ENCODE data around the gene FOXD4L1.
"Not testable (repeated sequence)": the region's sequence is repeated elsewhere in the genome, so short reads cannot be mapped to it uniquely, and the experiment has no call there.

The FOXD4L1 gene

DNA sequence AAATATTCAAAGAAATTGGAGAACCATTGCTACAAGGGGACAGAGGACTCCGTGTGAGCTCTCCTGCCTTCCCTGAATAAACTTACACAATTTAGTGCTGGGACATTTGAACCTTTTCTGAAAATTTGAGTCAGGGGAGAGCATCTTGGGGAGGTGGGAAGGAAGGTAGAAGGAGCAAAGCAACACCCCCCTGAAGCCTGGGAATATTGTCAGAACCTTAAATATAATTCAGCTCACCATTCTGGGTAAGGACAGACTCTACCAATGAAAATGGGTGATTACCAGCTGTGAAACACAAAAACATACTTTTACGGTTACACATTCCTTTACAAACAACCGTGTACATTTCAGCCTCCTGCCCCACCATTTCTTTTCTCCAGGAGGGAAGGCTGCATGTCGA, at the start of gene FOXD4L1:
Gene FOXD4L1, plus strand, starts transcription at position 301 of the 400 bp plus-strand sequence. CDS start 592 bp downstream, outside the sequence.
- DNase-seq (ENCODE audit: low spot score), result not testable (repeated sequence)

DNA sequence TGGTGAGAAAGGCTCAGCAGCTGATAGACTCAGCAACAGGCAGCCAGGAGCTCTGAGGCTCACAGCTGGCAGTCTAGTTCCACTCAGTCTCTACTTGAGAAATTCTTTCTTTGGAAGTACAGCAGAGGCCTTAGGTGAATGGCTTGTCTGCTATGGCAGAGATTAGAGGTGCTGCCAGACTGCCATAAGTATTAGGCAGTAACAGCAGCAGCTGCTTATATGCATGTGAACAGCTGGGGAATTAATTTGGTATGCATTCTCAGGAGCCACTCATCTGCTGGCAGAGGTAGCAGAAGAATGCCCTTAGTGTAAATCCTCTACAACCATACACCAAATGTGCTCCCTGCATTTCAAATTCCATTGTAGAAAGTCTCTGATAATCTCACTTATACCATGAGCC, 32.7 kb upstream of the FOXD4L1 start:
- DNase-seq (ENCODE audit: low spot score), result not testable (repeated sequence)

DNA sequence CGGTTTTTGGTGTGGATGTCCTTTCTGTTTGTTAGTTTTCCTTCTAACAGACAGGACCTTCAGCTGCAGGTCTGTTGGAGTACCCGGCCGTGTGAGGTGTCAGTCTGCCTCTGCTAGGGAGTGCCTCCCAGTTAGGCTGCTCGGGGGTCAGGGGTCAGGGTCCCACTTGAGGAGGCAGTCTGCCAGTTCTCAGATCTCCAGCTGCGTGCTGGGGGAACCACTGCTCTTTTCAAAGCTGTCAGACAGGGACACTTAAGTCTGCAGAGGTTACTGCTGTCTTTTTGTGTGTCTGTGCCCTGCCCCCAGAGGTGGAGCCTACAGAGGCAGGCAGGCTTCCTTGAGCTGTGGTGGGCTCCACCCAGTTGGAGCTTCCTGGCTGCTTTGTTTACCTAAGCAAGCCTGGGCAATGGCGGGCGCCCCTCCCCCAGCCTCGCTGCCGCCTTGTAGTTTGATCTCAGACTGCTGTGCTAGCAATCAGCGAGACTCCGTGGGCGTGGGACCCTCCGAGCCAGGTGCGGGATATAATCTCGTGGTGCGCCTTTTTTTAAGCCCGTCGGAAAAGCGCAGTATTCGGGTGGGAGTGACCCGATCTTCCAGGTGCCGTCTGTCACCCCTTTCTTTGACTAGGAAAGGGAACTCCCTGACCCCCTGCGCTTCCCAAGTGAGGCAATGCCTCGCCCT, 21.6 kb upstream of the FOXD4L1 start:
- not testable (repeated sequence) for DNase-seq (ENCODE audit: low spot score)

DNA sequence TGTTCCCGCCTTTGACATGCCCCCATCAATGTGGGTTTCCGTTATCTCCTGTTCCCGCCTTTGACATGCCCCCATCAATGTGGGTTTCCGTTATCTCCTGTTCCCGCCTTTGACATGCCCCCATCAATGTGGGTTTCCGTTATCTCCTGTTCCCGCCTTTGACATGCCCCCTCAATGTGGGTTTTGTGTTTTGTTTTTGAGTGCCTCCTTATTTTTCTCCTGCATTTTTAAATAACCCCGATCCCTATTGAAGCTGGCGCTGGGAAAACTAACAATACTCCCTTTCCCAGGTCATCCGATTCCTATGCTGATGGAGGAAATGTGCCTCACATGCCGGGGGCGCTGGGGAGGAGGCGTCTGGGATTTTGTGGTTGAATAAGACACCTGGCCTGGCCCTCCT, 1.9 kb upstream of the FOXD4L1 start:
- DNase-seq (ENCODE audit: low spot score), result not testable (repeated sequence)

DNA sequence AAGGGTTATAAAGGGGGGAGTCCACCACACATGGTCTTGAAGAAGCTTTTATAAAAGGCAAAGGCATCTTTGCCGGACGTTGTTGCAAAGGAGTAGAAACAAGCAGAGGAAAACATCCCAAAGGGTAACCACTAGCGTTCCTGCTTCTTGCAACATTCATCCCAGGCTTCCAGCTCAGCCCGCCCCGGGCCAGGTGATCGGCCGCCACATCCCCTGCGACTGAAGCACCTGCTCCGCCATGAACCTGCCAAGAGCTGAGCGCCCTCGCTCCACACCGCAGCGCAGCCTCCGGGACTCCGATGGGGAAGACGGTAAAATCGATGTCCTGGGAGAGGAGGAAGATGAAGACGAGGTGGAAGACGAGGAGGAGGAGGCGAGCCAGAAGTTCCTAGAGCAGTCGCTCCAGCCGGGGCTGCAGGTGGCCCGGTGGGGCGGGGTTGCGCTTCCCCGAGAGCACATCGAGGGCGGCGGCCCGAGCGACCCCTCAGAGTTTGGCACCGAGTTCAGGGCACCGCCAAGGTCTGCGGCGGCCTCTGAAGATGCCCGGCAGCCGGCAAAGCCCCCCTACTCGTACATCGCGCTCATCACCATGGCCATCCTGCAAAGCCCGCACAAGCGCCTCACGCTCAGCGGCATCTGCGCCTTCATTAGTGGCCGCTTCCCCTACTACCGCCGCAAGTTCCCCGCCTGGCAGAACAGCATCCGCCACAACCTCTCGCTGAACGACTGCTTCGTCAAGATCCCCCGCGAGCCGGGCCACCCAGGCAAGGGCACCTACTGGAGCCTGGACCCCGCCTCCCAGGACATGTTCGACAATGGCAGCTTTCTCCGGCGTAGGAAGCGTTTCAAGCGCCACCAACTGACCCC, 787 bp downstream of the FOXD4L1 start:
- DNase-seq (ENCODE audit: low spot score), result not testable (repeated sequence)

DNA sequence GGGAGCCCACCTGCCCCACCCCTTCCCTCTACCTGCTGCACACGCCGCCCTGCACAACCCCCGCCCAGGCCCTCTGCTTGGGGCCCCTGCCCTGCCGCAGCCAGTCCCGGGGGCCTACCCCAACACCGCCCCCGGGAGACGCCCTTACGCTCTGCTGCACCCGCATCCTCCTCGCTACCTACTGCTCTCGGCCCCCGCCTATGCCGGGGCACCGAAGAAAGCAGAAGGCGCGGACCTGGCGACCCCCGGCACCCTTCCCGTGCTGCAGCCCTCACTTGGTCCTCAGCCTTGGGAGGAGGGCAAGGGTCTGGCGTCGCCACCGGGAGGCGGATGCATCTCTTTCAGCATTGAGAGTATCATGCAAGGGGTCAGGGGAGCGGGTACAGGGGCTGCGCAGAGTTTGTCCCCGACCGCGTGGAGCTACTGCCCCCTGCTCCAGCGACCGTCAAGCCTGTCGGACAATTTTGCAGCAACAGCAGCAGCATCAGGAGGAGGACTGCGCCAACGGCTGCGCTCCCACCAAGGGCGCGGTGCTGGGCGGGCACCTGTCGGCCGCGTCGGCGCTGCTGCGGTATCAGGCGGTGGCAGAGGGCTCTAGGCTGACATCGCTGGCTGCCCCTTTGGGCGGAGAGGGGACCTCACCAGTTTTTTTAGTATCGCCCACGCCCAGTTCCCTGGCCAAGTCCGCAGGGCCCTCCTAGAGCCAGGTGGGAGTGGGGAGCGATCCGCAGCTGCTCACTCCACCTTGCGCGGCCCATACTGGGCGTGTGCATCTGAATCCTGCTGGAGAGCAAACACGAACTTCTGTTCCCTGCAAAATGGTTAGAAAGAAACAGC, 1.6 kb downstream of the FOXD4L1 start:
- DNase-seq (ENCODE audit: low spot score), result not testable (repeated sequence)

DNA sequence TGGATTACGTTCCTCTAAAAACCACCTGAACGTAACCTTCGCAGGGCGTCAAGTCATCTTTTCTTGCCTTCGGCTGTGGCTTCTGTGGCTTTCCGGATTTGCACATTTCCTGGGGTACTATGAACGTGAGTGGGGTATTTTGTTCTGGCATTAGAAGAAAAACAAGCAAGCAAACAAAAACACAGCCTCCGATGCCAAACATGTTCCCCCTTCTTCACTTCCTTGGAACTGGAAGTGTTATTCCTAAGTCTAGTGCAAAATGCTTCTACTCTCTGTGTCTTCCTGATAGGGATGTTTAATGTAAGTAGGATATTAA, 2.2 kb downstream of the FOXD4L1 start:
- not testable (repeated sequence) for DNase-seq (ENCODE audit: low spot score)

DNA sequence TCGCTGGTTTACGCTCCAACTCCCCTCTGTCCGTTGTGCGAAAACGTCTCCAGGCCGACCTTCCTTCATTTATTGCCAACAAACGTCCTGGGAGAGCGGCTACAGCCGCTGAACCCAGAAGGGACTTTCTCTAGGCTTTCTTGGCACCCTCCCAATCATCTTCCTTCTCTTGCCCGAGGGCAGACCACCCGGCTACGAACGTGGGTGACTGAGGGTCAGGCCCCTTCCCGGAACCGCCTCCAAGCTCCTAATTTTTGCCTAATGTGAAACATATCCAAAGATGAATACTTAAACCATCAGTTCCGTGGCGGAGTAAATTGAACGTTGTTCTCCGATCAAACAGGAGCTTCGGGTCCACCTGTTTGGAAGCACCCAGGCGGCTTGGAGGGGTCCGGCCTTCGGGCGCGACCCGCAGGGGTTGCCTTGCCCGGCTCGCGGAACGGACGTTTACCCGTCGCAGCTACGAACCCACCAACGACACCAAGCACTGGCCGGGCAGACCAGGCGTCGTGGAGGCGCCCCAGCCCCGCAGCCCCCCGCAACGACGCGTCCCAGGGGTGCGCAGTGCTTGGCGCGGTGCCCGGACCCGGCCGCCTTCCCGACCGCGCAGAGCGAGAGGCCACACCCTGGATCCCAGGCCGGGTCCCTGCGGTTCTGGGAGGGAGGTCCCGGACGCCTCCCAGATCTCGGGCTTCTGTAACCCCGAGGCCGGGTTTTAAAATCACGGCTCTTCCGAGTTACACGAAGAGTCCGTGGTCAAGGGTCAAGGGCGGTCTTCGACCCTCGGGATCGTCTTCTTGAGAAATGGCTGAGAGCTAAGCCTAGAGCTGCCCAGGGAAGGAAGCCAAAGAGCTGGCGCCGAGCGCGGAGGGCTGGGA, 4.0 kb downstream of the FOXD4L1 start:
- DNase-seq (ENCODE audit: low spot score), result not testable (repeated sequence)

DNA sequence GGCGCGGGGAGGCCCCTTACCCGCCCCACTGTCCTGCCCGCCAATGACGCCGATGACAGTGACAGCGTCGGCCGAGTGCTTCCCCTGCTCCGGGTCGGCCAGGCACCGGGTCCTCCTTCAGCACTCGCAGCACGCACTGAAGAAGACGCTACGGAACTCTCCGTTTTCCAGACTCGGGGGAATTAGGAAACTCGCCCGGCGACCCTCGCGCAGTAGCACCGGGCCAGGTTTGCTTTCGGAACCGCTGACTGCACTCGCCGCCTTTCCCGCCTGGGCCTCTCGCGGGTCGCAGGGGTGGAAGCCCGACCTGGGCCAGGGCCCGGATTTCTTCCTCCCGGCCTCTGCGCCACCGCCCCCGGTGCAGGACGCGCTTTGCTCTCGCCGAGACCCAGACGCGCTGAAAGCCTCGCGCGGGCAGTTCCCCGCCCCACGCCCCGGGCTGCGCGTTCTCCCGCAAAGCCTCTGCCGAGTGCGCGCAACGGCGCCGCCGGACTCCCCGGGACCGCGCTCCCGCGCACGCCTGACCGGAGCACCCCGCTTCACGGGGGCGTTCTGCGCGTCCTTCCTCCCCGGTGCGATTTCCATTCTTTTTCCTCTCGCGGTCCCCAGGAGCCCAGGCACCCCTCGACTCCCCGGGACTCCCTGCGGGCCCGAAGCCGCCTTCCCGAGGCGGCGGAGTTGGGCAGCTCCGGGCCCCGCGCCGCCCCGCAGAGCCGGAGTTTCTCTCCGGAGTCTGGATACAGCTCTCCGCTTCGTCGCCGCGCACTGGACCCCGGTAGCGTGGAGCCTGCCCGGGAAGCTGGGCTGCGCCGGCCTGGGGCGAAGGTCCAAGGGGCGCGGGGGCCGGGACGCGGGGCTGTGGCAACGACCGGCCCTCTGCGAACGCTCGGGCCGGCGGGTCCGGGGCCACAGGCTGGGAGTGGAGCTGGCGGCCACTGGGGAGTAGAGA, 4.9 kb downstream of the FOXD4L1 start:
- not testable (repeated sequence) for DNase-seq (ENCODE audit: low spot score)

DNA sequence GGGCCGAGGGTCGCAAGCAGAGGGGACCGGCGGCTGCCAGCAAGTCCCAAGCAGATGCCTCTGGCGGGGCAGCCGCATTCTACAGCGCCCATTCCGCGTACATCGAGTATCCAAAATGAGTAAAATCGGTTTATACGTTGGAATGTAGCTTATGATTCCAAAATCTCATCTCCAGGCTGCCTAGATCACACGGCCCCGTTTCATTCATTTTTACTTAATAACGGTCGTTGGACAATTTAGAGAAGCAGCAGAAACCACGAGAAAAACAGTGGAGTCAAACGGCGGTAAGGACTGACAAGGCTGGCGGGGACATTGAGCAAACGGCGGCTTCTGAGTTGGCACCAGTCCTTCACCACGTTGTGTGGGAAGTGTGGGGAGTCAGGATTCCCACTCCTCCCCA, 5.6 kb downstream of the FOXD4L1 start:
- not testable (repeated sequence) for DNase-seq (ENCODE audit: low spot score)

DNA sequence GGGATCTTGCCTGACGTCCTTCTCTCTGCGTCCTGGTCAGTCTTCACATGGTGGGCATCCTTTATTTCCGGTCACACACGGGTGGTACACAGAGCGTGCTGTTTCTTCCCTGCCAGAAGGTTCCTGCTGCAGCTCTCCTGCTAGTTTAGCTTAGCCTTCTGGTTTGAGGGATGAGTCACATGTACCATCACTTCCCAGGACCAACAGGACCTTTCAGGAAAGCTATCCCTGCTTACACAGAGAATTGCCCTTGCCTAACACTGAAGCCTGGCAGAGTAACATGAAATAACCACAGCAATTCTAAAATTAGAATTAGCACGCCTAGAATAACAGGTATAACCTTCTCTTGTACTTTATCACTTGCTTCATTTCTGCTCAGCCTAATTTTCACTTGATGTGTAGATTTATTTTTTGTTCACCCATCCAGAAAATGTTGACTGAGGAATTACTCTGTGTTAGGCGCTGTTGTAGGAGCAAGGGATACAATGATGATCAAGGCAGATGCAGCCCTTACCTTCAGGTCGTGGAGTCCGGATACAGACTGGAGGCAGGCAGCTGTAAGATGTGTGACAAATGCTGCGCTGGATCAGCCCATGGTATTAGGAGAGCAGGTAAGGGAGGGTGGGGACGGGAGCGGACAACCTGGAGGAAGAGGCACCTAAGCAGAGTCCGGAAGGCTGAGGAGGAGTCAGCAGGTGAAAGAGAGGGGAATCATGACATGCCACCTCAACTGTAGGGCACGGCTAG, 9.1 kb downstream of the FOXD4L1 start:
- not testable (repeated sequence) for DNase-seq (ENCODE audit: low spot score)

DNA sequence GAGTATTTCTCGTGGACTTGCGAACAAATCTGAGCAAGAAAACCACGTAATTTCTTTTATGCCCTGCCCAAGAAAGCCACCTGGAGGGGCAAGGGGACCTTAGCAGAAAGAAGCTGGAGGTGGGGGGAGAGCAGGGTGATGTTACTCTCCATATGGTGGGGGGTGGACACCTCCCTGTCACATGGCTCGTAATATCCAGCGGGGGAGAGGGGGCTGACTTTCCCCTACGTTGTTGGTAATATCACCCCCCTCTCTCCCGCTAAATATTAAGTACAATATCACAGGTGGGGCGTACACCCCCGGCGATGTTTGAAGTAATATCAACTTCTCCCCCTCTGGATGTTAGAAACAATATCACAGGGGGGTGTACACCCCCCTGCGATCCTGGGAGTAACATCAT, 9.7 kb downstream of the FOXD4L1 start:
- not testable (repeated sequence) for DNase-seq (ENCODE audit: low spot score)

DNA sequence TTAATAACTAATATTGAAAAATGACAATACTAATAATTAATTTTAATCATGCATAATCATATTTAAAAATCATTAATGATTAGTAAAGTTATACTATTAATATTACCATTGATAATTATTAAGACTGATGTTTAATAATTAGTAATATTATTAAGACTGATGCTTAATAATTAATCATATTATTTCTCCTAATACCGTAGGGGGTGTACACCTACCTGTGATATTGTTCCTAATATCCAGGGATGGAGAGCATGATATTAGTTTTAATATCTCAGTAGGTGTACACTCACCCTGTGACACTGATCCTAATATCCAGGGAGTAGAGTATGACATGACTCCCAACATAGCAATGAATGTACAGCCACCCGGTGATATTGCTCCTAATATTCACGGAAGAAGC, 12.4 kb downstream of the FOXD4L1 start:
- not testable (repeated sequence) for DNase-seq (ENCODE audit: low spot score)

DNA sequence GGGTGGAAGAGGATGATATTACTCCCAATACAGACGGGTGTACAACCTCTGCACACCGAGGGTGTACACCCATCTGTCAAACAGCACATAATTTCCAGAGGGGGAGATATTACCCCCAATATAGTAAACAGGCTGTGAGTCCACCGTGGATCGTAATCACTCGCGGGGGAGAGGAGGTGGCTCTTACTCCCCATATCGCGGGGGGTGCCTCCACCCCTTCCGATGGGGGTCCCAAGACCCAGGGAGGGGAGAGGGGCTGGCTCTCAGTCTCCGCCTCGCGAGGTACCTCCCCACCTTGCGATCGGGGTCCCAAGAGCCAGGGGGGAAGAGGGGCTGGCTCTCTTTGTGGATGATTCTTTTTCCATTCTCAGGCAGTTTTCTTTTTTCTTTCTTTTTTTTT, 13.4 kb downstream of the FOXD4L1 start:
- not testable (repeated sequence) for DNase-seq (ENCODE audit: low spot score)

DNA sequence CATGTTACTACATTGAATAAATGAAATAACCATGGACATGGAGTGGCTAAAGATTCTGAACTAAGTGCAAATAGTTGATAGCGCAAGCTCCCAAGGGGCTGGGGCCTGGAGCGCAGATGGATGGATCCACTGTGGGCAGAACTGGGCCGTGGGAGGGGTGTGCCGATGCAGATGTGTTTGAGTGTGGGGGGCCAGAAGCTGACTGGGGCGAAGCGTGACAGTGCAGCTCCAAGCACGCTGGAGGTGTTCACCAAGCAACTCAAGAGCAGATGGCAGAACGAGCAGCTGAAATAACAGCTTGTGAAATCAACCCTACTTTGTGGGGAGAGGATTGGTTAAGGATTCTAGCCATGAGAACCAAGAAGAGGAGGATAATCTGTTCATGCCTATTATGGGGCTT, 17.0 kb downstream of the FOXD4L1 start:
- not testable (repeated sequence) for DNase-seq (ENCODE audit: low spot score)

DNA sequence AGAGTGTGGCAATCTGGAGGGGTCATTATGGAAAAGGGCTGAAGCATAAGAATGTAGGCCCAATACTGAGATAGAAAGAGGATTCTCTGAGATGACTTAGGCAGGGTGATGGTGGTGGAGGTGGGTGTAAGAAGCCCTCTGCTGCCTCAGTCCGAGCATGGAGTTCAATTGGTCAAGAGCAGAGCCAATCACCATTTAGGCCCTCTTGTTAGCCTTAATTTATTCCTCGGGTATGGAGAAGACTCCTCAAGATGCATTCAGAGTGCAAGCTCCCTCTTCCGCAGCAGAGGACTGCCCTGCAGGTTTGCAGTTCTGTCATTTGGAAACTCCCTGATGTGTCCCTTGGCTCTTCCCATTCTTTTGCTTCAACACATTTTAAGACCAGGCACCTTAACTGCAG, 17.5 kb downstream of the FOXD4L1 start:
- not testable (repeated sequence) for DNase-seq (ENCODE audit: low spot score)

DNA sequence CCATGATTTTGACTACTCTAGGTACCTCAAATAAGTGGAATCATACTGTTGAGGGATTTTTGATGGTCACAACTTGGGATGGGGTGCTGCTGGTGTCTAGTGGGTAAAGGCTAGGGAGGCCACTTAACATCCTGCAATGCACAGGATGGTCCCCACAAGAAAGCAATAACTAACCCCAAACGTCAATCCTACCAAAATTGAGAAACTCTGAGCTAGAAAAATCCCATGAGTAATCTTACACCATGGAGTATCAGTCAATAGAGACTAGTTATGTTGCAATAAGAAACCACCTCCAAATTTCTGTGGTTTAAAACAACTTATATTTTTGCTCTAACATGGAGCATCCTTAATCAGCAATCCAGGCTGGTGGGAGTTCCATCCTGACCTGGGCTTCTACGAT, 18.6 kb downstream of the FOXD4L1 start:
- DNase-seq (ENCODE audit: low spot score), result not testable (repeated sequence)

DNA sequence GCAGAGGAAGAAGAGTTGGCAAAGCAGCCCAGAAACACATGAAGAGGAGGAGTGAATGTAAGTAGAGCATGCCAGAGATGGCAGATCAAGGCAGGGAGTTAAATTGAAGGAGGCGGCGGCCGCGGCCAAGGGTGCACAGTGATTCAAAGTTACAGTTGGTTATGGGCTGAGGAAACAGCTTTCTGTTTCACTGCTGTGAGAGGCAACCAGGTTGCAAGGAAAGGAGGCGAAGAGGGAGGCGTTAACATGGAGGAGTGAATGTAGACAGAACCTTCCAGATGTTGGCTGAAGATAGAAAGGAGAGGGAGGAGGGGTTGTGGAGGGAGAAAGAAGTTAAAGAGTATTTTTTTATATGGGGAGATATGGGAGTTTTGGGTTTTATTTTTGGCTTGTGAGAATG, 22.4 kb downstream of the FOXD4L1 start:
- DNase-seq (ENCODE audit: low spot score), result not testable (repeated sequence)

DNA sequence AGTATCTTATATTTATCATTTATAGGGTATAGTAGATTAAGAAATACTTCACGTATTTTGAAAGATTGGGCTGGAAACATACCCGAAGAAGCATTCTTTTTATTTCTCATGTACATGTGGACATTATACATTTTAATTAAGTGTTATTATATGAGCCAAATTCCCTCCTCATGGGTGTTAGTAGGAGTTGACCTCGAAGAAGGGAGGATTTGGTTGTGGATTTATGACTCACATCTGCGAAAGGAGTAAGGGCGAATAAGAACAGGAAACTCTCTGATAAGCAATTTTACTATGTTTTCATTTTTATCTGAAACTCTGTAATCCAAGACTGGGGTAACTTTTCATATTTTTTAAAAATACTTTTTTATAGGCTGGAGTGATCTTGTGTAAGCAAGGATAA, 23.0 kb downstream of the FOXD4L1 start:
- not testable (repeated sequence) for DNase-seq (ENCODE audit: low spot score)

Data from hepatic stellate cell (primary cell).